IPS DF 6.9 (cell line): ENCODE data around the gene LRRC63.

Source experiments
- DNase-seq: peaks from one replicate; pipeline ENCODE4 v3.0.0-alpha.2; 2013; ENCODE audit warnings: low read depth, low spot score
- H3K27ac ChIP-seq: one replicate; pipeline ENCODE4 v1.5.1; 2013; ENCODE audit warnings: low read length, control low read depth
- H3K27me3 ChIP-seq: 2 replicates; pipeline ENCODE4 v1.6.1; 2013; ENCODE audit warnings: mild to moderate bottlenecking, low read length; ENCODE audit not compliant: control insufficient read depth, insufficient read depth
- H3K36me3 ChIP-seq: 2 replicates; pipeline ENCODE4 v1.6.1; 2013; ENCODE audit warnings: low read length; ENCODE audit not compliant: control insufficient read depth, insufficient read depth
- H3K4me1 ChIP-seq: 2 replicates; pipeline ENCODE4 v1.6.1; 2013; ENCODE audit warnings: low read length; ENCODE audit not compliant: control insufficient read depth, insufficient read depth
- H3K4me3 ChIP-seq: 2 replicates; pipeline ENCODE4 v1.5.1; 2013; ENCODE audit warnings: mild to moderate bottlenecking, low read length
- H3K9me3 ChIP-seq: 2 replicates; pipeline ENCODE4 v1.6.1; 2013; ENCODE audit warnings: low read length, inconsistent platforms; ENCODE audit not compliant: control insufficient read depth, insufficient read depth
- WGBS: extraction: QIAGEN DNeasy Blood & Tissue Kit; methylation state at CpG from one replicate; pipeline ENCODE4 v1.1.7; 2013; ENCODE audit warnings: mixed read lengths, missing lambda C conversion rate; ENCODE audit not compliant: insufficient read length, insufficient coverage; 5-methylcytosine and 5-hydroxymethylcytosine counted together

Gene LRRC63

GRCh38 chr13:46181840-46182490 is 29.8 kb upstream of the LRRC63 start, which contains the start of gene LCP1:
Gene LCP1, minus strand, starts transcription at chr13:46182177. Its CDS starts 22,515 bp downstream, at chr13:46159662.
- H3K27ac ChIP-seq = no peak within 1 kb of the TSS
- H3K9me3 ChIP-seq = no peaks in the 10 kb centered on the region
- H3K4me1 ChIP-seq = no peaks in the 10 kb centered on the region; the same call in 1 of the 2 replicates
- WGBS = no CpG with 5 or more reads among the region's 8 CpGs
- no peak for DNase-seq
- no peaks in the 10 kb centered on the region for H3K36me3 ChIP-seq
- no peak within 1 kb of the TSS for H3K4me3 ChIP-seq
- H3K27me3 ChIP-seq = no peaks in the 10 kb centered on the region

- no peaks in the 10 kb centered on the region for H3K36me3 ChIP-seq
- no peaks in the 10 kb centered on the region; the same call in 1 of the 2 replicates for H3K4me1 ChIP-seq
- H3K27ac ChIP-seq = no peak overlapping the region
- H3K27me3 ChIP-seq = no peaks in the 10 kb centered on the region
- no peaks in the 10 kb centered on the region for H3K9me3 ChIP-seq
- no peak for DNase-seq
- no CpG with 5 or more reads among the region's 2 CpGs for WGBS
- no peak overlapping the region for H3K4me3 ChIP-seq
Measured at GRCh38 chr13:46182491-46182877, 29.2 kb upstream of the LRRC63 start.

- H3K27ac ChIP-seq = no peak overlapping the region
- WGBS = no CpG with 5 or more reads among the region's 15 CpGs
- no peaks in the 10 kb centered on the region for H3K9me3 ChIP-seq
- no peaks in the 10 kb centered on the region for H3K36me3 ChIP-seq
- no peak for DNase-seq
- H3K27me3 ChIP-seq = no peaks in the 10 kb centered on the region
- no peak overlapping the region for H3K4me3 ChIP-seq
- no peaks in the 10 kb centered on the region; the same call in 1 of the 2 replicates for H3K4me1 ChIP-seq
Measured at GRCh38 chr13:46183018-46183946, 28.4 kb upstream of the LRRC63 start.

- Histone ChIP-seq H3K9me3 (no peaks in the 10 kb centered on the region), H3K4me1 (no peaks in the 10 kb centered on the region; the same call in 1 of the 2 replicates), H3K27me3 (no peaks in the 10 kb centered on the region), H3K4me3 (no peak overlapping the region), H3K27ac (no peak overlapping the region), H3K36me3 (no peaks in the 10 kb centered on the region)
- no CpG with 5 or more reads among the region's 6 CpGs for WGBS
- DNase-seq = peak; percentile 25
Measured at GRCh38 chr13:46184277-46184699, 27.4 kb upstream of the LRRC63 start.

GRCh38 chr13:46185634-46186033 is 26.1 kb upstream of the LRRC63 start:
- Histone ChIP-seq H3K9me3 (no peaks in the 10 kb centered on the region), H3K27me3 (no peaks in the 10 kb centered on the region), H3K4me1 (no peaks in the 10 kb centered on the region; the same call in 1 of the 2 replicates), H3K4me3 (no peak overlapping the region), H3K36me3 (no peaks in the 10 kb centered on the region), H3K27ac (no peak overlapping the region)
- no CpG with 5 or more reads among the region's 4 CpGs for WGBS
- DNase-seq = no peak

- Histone ChIP-seq H3K4me1 (no peaks in the 10 kb centered on the region), H3K27ac (no peak overlapping the region), H3K36me3 (no peaks in the 10 kb centered on the region), H3K27me3 (no peaks in the 10 kb centered on the region), H3K4me3 (no peak overlapping the region), H3K9me3 (no peaks in the 10 kb centered on the region)
- DNase-seq = no peak
- WGBS = no CpG with 5 or more reads among the region's 1 CpG
Measured at GRCh38 chr13:46192412-46192811, 19.3 kb upstream of the LRRC63 start.

GRCh38 chr13:46195016-46195415 is 16.7 kb upstream of the LRRC63 start:
- no peaks in the 10 kb centered on the region for H3K4me1 ChIP-seq
- H3K36me3 ChIP-seq = no peaks in the 10 kb centered on the region
- no CpG with 5 or more reads among the region's 1 CpG for whole genome bisulfite sequencing
- DNase-seq = no peak
- no peak overlapping the region for H3K4me3 ChIP-seq
- no peak overlapping the region for H3K27ac ChIP-seq
- no peaks in the 10 kb centered on the region for H3K27me3 ChIP-seq
- H3K9me3 ChIP-seq = no peaks in the 10 kb centered on the region

GRCh38 chr13:46197299-46198048 is 14.3 kb upstream of the LRRC63 start:
- no peak for DNase-seq
- Histone ChIP-seq H3K9me3 (no peaks in the 10 kb centered on the region), H3K4me1 (no peaks in the 10 kb centered on the region), H3K36me3 (no peaks in the 10 kb centered on the region), H3K27me3 (no peaks in the 10 kb centered on the region), H3K4me3 (no peak overlapping the region), H3K27ac (no peak overlapping the region)
- no CpG with 5 or more reads among the region's 4 CpGs for WGBS

GRCh38 chr13:46198696-46199193 is 13.0 kb upstream of the LRRC63 start:
- Histone ChIP-seq H3K36me3 (no peaks in the 10 kb centered on the region), H3K27me3 (no peaks in the 10 kb centered on the region)
- no CpG with 5 or more reads among the region's 3 CpGs for WGBS

More at GRCh38 chr13:46198696-46199193, 13.0 kb upstream of the LRRC63 start:
- Histone ChIP-seq H3K9me3 (no peaks in the 10 kb centered on the region), H3K27ac (no peak overlapping the region), H3K4me1 (no peaks in the 10 kb centered on the region), H3K4me3 (no peak overlapping the region)
- no peak for DNase-seq
